ENCODE results near the gene MSRB2.
"Not testable (repeated sequence)": the region's sequence is repeated elsewhere in the genome, so short reads cannot be mapped to it uniquely, and the experiment has no call there.

The MSRB2 gene

GRCh38 chr10:23070092-23070912 is 25.1 kb upstream of the MSRB2 start:
- not testable (repeated sequence) for DNase-seq

DNA sequence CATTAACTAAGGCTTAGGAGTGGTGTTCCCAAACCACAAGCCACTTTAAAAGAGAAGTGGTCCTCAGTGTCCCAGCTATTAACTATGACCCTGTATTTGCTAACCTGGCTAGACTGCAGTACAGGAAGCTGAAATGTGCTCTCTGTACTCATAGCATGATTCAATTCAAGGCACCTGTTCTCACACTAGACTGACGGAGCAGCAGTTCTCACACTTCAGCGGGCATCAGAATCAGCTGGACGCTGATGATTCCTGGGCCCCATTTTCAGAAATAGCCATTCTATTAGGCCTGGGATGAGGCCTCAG is 24.5 kb upstream of the MSRB2 start:
- no peak for DNase-seq

DNA sequence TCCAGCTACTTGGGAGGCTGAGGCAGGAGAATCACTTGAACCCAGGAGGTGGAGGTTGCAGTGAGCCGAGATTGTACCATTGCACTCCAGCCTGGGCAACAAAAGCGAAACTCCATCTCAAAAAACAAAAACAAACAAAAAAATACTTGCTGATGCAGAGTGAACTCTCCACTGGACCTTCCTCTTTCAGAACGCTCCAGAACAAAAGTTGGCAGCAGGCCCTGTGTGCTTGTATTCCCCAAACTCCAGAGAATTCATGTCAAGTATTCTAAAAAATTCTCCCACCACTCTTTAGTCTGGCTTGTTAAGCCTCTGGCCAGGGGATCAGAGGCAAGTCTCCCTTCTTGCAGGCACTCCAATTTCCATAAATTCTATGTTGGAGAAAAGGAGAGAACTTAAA is 22.8 kb upstream of the MSRB2 start:
- DNase-seq = not testable (repeated sequence)

DNA sequence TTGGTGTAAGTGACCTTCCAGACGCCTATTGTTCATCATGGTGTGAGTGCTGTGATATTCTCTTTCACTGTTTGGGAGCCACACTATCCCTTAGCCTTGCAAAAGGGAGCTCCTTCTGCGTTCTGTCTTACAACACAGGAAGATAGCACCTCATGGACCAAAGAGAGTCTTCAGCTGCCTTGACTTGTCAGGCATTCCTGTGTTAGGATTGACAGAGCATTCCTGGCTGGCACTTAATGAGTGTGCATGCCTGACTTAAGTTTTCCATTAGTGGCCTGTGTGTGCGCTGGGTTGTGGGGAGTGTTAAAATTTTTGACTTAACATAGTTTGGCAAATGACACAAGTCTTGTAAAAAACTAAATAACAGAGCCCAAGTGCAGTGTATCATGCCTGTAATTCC is 21.9 kb upstream of the MSRB2 start:
- DNase-seq = no peak

GRCh38 chr10:23075672-23076071 is 19.7 kb upstream of the MSRB2 start:
- no peak for DNase-seq

DNA sequence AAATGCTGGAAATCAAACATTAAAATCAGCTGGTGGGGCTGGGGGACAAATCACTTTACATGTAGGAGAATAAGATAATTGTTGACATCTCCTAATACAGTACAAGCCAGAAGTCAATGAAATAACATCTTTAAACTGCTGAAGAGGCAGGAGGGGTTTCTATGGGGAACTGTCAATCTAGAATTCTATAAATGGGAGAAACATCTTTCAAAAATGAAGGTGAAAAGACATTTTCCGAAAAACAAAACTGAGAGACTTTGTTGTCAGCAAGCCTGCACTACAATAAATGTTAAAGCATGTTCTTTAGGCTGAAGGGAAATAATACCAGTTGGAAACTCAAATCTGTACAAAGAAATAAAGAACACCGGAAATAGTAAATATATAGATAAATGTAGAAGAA is 17.3 kb upstream of the MSRB2 start:
- DNase-seq = no peak

- no peak for DNase-seq
These were observed 15.7 kb upstream of the MSRB2 start for GRCh38 chr10:23079700-23080099.

DNA sequence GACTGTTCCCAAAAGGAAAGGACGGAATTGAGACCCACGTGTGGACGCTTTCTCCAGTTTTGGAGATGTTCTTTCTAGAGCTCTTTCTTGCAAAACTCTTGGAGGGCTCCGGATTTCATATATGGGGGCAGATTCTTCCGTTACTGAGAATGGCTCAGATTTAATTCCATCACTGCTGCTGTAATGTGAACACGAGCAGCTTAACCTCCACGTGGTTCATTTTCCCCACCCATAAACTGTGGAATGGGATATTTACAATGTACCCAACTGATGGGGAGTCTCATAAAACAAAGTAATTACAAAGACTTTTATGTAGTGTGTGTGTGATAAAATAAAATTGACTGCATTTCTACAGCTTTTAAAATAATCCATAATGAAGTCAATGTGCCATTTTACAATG is 15.1 kb upstream of the MSRB2 start:
- no peak for DNase-seq

DNA sequence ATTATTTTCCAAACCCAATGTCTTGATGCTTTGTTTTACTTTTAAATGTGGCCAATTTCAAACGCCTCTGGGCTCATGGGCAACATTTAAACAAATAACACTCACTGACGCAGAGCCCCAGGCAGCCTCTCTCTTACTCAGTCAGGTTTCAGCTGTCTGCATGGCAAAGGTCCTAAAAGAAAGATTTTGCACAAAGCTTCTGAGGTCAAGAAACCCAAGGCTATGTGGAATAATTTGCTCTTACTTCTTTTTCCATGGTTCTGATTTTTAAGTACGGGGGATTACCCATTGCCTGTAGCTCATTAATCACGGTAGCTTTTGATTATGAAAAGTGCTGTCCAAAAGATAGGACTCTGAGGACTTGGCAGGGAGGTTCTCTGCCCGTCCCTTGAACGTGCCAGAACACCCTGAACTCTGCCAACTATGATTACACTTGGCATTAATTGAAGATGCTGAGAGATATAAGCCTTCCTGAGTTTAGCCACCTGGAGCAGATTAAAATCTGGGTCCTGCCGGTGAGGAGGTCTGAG is 14.1 kb upstream of the MSRB2 start:
- DNase-seq = no peak

- no peak for DNase-seq
These were observed 13.5 kb upstream of the MSRB2 start for GRCh38 chr10:23081891-23082290.

DNA sequence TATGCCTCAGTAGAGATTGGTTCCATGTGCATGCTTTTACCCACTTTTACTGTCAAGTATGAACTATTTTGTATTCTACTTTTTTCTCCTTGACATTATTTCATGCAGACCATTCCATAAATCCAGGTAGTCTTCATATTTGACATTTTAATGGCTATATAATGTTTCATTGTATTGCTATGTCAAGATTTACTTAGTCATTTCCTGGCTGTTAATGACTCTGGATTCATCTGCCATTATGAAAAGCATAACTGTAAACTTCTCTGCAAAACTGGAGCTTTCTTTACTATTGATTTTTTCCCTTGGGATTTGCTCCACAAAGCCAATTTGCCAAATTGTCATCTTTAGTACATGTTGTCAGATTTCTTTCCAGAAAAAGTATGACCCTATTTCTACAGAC is 6.8 kb upstream of the MSRB2 start:
- no peak for DNase-seq

GRCh38 chr10:23094786-23095403 is 484 bp upstream of the MSRB2 start:
- DNase-seq = no peak

GRCh38 chr10:23095966-23096801 is 805 bp downstream of the MSRB2 start:
- DNase-seq = no peak

- peak; percentile 13 for DNase-seq
These were observed 1.6 kb downstream of the MSRB2 start for GRCh38 chr10:23096802-23097549.

GRCh38 chr10:23099079-23099478 is 3.7 kb downstream of the MSRB2 start:
- DNase-seq = no peak

DNA sequence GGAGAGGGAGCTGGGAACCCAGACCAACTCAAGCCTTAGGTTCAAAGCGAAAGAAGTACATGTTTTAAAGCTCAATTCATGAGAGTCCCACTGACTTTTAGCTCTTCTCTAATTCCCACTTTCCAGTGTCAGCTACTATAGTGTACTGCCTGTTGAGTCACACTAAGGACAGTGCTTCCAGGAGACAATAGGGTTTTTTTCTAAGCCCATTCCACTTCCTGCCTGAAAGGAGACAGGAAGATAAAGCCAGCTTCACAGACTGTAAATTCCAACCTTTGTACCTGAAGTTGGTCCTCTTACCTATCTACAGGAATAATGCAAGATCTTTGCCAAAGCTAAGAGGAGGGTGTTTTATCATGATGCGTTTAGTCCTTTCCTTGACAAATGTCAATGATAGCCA is 4.4 kb downstream of the MSRB2 start:
- DNase-seq = no peak

GRCh38 chr10:23100331-23101030 is 5.1 kb downstream of the MSRB2 start:
- no peak for DNase-seq

- DNase-seq = peak; percentile 81
These were observed 11.1 kb downstream of the MSRB2 start for GRCh38 chr10:23106331-23107072.

- DNase-seq = no peak
These were observed 15.5 kb downstream of the MSRB2 start for GRCh38 chr10:23110722-23111516.

DNA sequence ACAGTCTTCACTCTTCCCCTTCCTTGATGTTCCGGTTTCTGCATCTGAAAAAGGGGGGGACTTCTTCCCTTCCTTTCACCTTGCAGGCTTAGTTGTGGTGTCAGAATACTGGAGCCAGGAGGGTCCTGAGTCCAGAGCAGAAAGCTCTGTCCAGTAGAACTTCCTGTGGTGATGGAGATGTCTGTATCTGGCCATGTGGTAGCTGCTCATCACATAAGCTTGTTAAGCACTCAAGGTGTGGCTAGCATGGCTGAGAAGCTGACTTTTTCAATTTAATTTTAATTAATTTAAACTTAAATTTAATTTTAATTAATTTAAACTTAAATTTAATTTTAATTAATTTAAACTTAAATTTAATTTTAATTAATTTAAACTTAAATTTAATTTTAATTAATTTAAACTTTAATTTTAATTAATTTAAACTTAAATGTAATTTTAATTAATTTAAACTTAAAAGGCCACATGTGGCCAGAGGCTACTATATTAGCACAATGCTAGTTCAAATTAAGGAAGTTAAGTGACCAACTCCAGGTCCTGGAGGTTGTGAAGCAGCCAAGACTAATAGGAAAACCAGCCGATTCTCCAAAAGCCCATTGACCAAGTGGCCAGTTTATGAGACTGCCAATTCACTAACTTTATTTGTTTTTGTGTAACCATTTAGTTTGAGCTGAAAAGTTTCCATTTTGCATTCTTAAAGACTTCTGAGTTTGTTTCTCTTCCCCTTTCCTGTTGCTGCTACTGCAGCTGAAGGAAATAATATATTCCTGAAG is 16.3 kb downstream of the MSRB2 start:
- no peak for DNase-seq
